HUES48 (cell line): ENCODE measurements around the gene RIN1.
"Not testable (repeated sequence)": the region's sequence is repeated elsewhere in the genome, so short reads cannot be mapped to it uniquely, and the experiment has no call there.

Experiments used
- H3K27ac ChIP-seq: one replicate; pipeline ENCODE4 v1.7.0; 2013; ENCODE audit warnings: low read depth, low read length, inconsistent platforms
- H3K27me3 ChIP-seq: 2 replicates; pipeline ENCODE4 v1.6.1; 2013; ENCODE audit warnings: mild to moderate bottlenecking, low read length; ENCODE audit not compliant: control insufficient read depth, insufficient read depth
- H3K36me3 ChIP-seq: 2 replicates; pipeline ENCODE4 v1.6.1; 2013; ENCODE audit warnings: low read length; ENCODE audit not compliant: control insufficient read depth, insufficient read depth
- H3K4me1 ChIP-seq: 2 replicates; pipeline ENCODE4 v1.6.1; 2013; ENCODE audit warnings: mild to moderate bottlenecking, low read length; ENCODE audit not compliant: control insufficient read depth, insufficient read depth
- H3K4me3 ChIP-seq: 2 replicates; pipeline ENCODE4 v1.5.1; 2013; ENCODE audit warnings: mild to moderate bottlenecking, low read depth, low read length
- H3K9ac ChIP-seq: 2 replicates; pipeline ENCODE4 v1.6.1; 2013; ENCODE audit warnings: mild to moderate bottlenecking, low read depth, low read length, moderate library complexity
- H3K9me3 ChIP-seq: 2 replicates; pipeline ENCODE4 v1.6.1; 2013; ENCODE audit warnings: low read length; ENCODE audit not compliant: control insufficient read depth, insufficient read depth

Gene RIN1

GRCh38 chr11:66314561-66315497 lies 21.4 kb downstream of the RIN1 start:
- Histone ChIP-seq H3K27ac (no peak overlapping the region), H3K4me1 (peaks cover 20% of the 10 kb centered on the region), H3K27me3 (no peaks in the 10 kb centered on the region; the same call in 1 of the 2 replicates), H3K4me3 (no peak overlapping the region), H3K9ac (no peak overlapping the region), H3K36me3 (no peaks in the 10 kb centered on the region), H3K9me3 (no peaks in the 10 kb centered on the region)

- peaks cover 20% of the 10 kb centered on the region for H3K4me1 ChIP-seq
- no peak overlapping the region; the same call in 1 of the 2 replicates for H3K4me3 ChIP-seq
- H3K9ac ChIP-seq: no peak overlapping the region
- H3K36me3 ChIP-seq: no peaks in the 10 kb centered on the region
- no peak overlapping the region for H3K27ac ChIP-seq
- H3K9me3 ChIP-seq: no peaks in the 10 kb centered on the region
- H3K27me3 ChIP-seq: no peaks in the 10 kb centered on the region; the same call in 1 of the 2 replicates
These were observed 22.1 kb downstream of the RIN1 start for GRCh38 chr11:66314186-66314501.

GRCh38 chr11:66313321-66314185 lies 22.7 kb downstream of the RIN1 start:
- Histone ChIP-seq H3K9me3 (no peaks in the 10 kb centered on the region), H3K36me3 (no peaks in the 10 kb centered on the region), H3K4me3 (peak overlapping the region; percentile 59), H3K27ac (peak overlapping the region; percentile 86), H3K9ac (peak overlapping the region; percentile 30; the same call in 1 of the 2 replicates), H3K4me1 (peaks cover 19% of the 10 kb centered on the region), H3K27me3 (no peaks in the 10 kb centered on the region; the same call in 1 of the 2 replicates)

- Histone ChIP-seq H3K27me3 (no peaks in the 10 kb centered on the region; the same call in 1 of the 2 replicates), H3K27ac (peak overlapping the region; percentile 86), H3K9me3 (no peaks in the 10 kb centered on the region), H3K9ac (peak overlapping the region; percentile 30; the same call in 1 of the 2 replicates), H3K36me3 (no peaks in the 10 kb centered on the region), H3K4me1 (peaks cover 11% of the 10 kb centered on the region), H3K4me3 (peak overlapping the region; percentile 63)
These were observed 23.5 kb downstream of the RIN1 start for GRCh38 chr11:66312549-66313320.

- H3K27ac ChIP-seq: peak overlapping the region; percentile 62
- peaks cover 8% of the 10 kb centered on the region for H3K4me1 ChIP-seq
- H3K4me3 ChIP-seq: peak overlapping the region; percentile 63
- no peak overlapping the region for H3K9ac ChIP-seq
- H3K27me3 ChIP-seq: no peaks in the 10 kb centered on the region; the same call in 1 of the 2 replicates
- H3K36me3 ChIP-seq: no peaks in the 10 kb centered on the region
- H3K9me3 ChIP-seq: no peaks in the 10 kb centered on the region
These were observed 24.2 kb downstream of the RIN1 start for GRCh38 chr11:66311965-66312548.

GRCh38 chr11:66311470-66311964 lies 24.7 kb downstream of the RIN1 start:
- no peaks in the 10 kb centered on the region for H3K36me3 ChIP-seq
- peak overlapping the region; percentile 63 for H3K4me3 ChIP-seq
- H3K4me1 ChIP-seq: peaks cover 8% of the 10 kb centered on the region
- H3K9me3 ChIP-seq: no peaks in the 10 kb centered on the region
- no peaks in the 10 kb centered on the region; the same call in 1 of the 2 replicates for H3K27me3 ChIP-seq
- no peak overlapping the region for H3K9ac ChIP-seq
- H3K27ac ChIP-seq: peak overlapping the region; percentile 62

GRCh38 chr11:66310803-66311440 lies 25.3 kb downstream of the RIN1 start:
- H3K27ac ChIP-seq, H3K4me1 ChIP-seq, H3K9ac ChIP-seq, H3K9me3 ChIP-seq, H3K36me3 ChIP-seq, H3K27me3 ChIP-seq, H3K4me3 ChIP-seq: not testable (repeated sequence)

GRCh38 chr11:66310324-66310723 lies 25.9 kb downstream of the RIN1 start:
- H3K27me3 ChIP-seq: no peaks in the 10 kb centered on the region
- H3K27ac ChIP-seq: no peak overlapping the region
- H3K9me3 ChIP-seq: no peaks in the 10 kb centered on the region
- H3K4me1 ChIP-seq: peaks cover 8% of the 10 kb centered on the region
- H3K36me3 ChIP-seq: no peaks in the 10 kb centered on the region
- no peak overlapping the region for H3K4me3 ChIP-seq
- H3K9ac ChIP-seq: no peak overlapping the region

- no peaks in the 10 kb centered on the region for H3K36me3 ChIP-seq
- peaks cover 8% of the 10 kb centered on the region for H3K4me1 ChIP-seq
- H3K9ac ChIP-seq: no peak overlapping the region
- H3K4me3 ChIP-seq: no peak overlapping the region
- no peak overlapping the region for H3K27ac ChIP-seq
- no peaks in the 10 kb centered on the region for H3K9me3 ChIP-seq
- H3K27me3 ChIP-seq: no peaks in the 10 kb centered on the region
These were observed 26.8 kb downstream of the RIN1 start for GRCh38 chr11:66309475-66309874.

- Histone ChIP-seq H3K4me3 (no peak overlapping the region), H3K4me1 (peaks cover under 1% of the 10 kb centered on the region; the same call in 1 of the 2 replicates), H3K9me3 (no peaks in the 10 kb centered on the region), H3K36me3 (no peaks in the 10 kb centered on the region), H3K27ac (no peak overlapping the region), H3K27me3 (no peaks in the 10 kb centered on the region), H3K9ac (no peak overlapping the region)
These were observed 33.6 kb downstream of the RIN1 start for GRCh38 chr11:66302656-66303055.
